ENCODE data around the gene F8. TPM values are rescaled to one million over a fixed set of nuclear protein-coding genes. Genes with fewer than 3 reads are reported as not detected.

F8 gene
- total RNA-seq, 1 donor from 2014 or later, result 12.7 TPM

GRCh38 chrX:155001873-155002272, 20.6 kb downstream of the F8 start:
- intact Hi-C loops (cut with DNase I), result no loop called here
- H3K4me3 ChIP-seq, result no peak overlapping the region

GRCh38 chrX:155000841-155001240, 21.7 kb downstream of the F8 start:
- no peak for ATAC-seq
- Histone ChIP-seq H3K27ac (no peak overlapping the region), H3K9me3 (no peaks in the 10 kb centered on the region), H3K36me3 (no peaks in the 10 kb centered on the region), H3K4me3 (no peak overlapping the region), H3K27me3 (no peaks in the 10 kb centered on the region), H3K4me1 (no peaks in the 10 kb centered on the region)
- TF ChIP-seq CTCF (IDR thresholded peaks at IDR 0.05), result no peak
- intact Hi-C loops (cut with DNase I), result no loop called here
- DNase-seq, result no peak

More at GRCh38 chrX:155001873-155002272, 20.6 kb downstream of the F8 start:
- H3K27me3 ChIP-seq, result no peaks in the 10 kb centered on the region
- DNase-seq (no peak), ATAC-seq (no peak)
- H3K27ac ChIP-seq, result no peak overlapping the region
- H3K4me1 ChIP-seq, result no peaks in the 10 kb centered on the region
- TF ChIP-seq CTCF (IDR thresholded peaks at IDR 0.05), result no peak
- no peaks in the 10 kb centered on the region for H3K9me3 ChIP-seq
- no peaks in the 10 kb centered on the region for H3K36me3 ChIP-seq

GRCh38 chrX:154998204-154998880, 24.2 kb downstream of the F8 start:
- H3K36me3 ChIP-seq, result no peaks in the 10 kb centered on the region
- intact Hi-C loops (cut with DNase I), result no loop called here

GRCh38 chrX:154991476-154991875, 31.0 kb downstream of the F8 start:
- H3K9me3 ChIP-seq, result no peaks in the 10 kb centered on the region
- intact Hi-C loops (cut with DNase I), result no loop called here
- ATAC-seq (no peak), DNase-seq (no peak)
- no peak overlapping the region for H3K27ac ChIP-seq
- no peak overlapping the region for H3K4me3 ChIP-seq
- no peak for TF ChIP-seq CTCF (IDR thresholded peaks at IDR 0.05)
- no peaks in the 10 kb centered on the region for H3K36me3 ChIP-seq
- H3K4me1 ChIP-seq, result no peaks in the 10 kb centered on the region
- H3K27me3 ChIP-seq, result no peaks in the 10 kb centered on the region

More at GRCh38 chrX:154998204-154998880, 24.2 kb downstream of the F8 start:
- DNase-seq (no peak), ATAC-seq (no peak)
- Histone ChIP-seq H3K9me3 (no peaks in the 10 kb centered on the region), H3K4me1 (no peaks in the 10 kb centered on the region), H3K27me3 (no peaks in the 10 kb centered on the region), H3K4me3 (no peak overlapping the region), H3K27ac (no peak overlapping the region)
- no peak for TF ChIP-seq CTCF (IDR thresholded peaks at IDR 0.05)

GRCh38 chrX:154991039-154991438, 31.5 kb downstream of the F8 start:
- DNase-seq (no peak), ATAC-seq (no peak)
- H3K27ac ChIP-seq, result no peak overlapping the region
- H3K36me3 ChIP-seq, result no peaks in the 10 kb centered on the region
- no peaks in the 10 kb centered on the region for H3K4me1 ChIP-seq
- no peaks in the 10 kb centered on the region for H3K27me3 ChIP-seq
- intact Hi-C loops (cut with DNase I), result no loop called here
- no peak overlapping the region for H3K4me3 ChIP-seq
- H3K9me3 ChIP-seq, result no peaks in the 10 kb centered on the region
- no peak for TF ChIP-seq CTCF (IDR thresholded peaks at IDR 0.05)

- Histone ChIP-seq H3K4me1 (no peaks in the 10 kb centered on the region), H3K27ac (no peak overlapping the region), H3K36me3 (no peaks in the 10 kb centered on the region), H3K4me3 (no peak overlapping the region), H3K27me3 (no peaks in the 10 kb centered on the region), H3K9me3 (no peaks in the 10 kb centered on the region)
- DNase-seq (no peak), ATAC-seq (no peak)
- no peak for TF ChIP-seq CTCF (IDR thresholded peaks at IDR 0.05)
- intact Hi-C loops (cut with DNase I), result no loop called here
Observed at GRCh38 chrX:154990496-154990895, 32.0 kb downstream of the F8 start.

All from upper lobe of right lung (tissue), 1 donor.